Measurements from ENCODE around the gene CENPA.
"Not testable (repeated sequence)": the region's sequence is repeated elsewhere in the genome, so short reads cannot be mapped to it uniquely, and the experiment has no call there.

The CENPA gene

DNA sequence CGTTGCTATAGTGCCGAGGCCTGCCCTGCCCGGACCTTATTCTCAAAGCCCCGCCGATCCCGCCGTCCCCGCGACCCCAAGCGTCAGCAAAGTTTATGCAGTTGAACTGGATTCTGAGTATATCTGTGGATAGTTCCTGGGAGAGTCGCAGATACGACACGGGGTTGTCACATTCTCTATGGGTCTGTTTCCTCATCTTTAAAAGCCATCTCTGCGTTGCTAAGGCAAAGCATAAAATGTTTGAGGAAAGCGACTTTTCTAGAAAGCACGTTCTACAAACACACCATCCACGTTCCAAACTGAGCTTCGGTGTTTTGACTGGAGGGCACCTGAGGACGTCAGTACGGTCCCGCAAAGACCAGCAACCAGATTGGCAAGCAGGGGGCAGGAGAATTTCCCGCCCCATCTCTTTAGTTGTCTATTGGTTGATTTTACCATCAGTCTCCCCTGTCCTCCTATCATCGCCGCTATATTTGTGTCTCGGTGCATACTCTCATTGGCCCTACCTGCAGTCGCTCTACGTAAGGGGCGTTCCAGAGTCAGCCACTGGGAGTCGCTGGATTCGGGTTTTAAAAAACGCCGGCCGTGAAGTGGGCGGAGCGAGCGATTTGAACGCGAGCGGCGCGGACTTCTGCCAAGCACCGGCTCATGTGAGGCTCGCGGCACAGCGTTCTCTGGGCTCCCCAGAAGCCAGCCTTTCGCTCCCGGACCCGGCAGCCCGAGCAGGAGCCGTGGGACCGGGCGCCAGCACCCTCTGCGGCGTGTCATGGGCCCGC, at the start of gene CENPA:
Gene CENPA (plus strand): TSS at position 626 of the 776 bp plus-strand sequence. CDS start 141 bp downstream, at position 767.
- peak; percentile 100 for DNase-seq (ENCODE audit: low spot score)

DNA sequence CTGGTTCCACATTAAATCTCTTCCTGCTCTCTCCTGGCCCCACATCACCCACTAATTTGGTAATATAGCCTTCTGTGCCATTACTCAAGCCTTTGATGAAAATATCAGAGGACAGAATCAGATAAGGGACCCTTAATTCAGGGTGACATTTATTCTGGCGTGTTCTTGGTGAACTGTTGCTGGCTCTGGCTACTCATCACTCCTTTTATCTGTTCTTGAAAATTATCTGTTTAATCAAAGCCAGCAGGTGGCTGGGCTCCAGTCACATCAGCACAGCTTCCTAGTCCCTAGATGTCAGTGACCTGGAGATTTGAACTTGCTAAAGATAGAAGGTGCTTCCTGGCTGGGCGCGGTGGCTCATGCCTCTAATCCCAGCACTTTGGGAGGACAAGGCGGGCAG, 48.6 kb upstream of the CENPA start:
- DNase-seq (ENCODE audit: low spot score): no peak

DNA sequence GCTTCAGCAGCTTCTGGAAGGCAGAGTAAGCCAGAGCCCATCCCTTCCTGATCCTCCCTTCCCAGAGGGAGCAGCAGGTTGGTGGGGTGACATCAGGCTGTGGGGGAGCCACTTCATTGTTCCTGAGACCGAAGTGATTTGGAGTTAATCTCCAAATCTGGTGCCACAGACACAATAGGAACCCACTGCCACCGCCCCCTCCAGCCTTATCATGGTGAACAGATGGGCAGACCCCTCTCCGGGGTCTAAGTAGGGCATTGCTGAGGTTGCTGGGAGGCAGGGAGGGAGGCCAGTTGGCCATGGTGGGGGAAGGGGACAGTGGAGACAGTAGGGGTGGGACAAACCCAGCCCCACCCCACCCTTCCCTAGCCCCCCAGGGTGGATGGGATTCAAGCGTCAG, 47.4 kb upstream of the CENPA start:
- DNase-seq (ENCODE audit: low spot score): no peak

DNA sequence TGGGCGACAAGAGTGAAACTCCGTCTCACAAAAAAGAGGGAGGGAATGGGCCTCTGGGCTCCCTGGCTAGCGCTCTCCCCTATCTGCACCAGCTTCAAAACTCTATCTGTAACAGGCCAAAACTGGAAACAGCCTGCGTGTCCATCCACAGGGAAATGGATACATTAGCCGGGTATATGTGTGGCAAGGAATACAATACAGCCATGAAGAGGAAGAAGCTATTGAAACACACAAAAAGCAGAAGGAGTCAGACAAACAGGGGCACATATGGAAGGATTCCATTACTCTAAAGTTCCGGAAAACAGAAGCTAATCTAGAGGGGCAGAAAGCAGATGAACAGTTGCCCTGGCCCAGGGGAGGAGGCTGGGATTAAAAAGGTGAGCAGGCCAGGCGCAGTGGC, 46.3 kb upstream of the CENPA start:
- no peak for DNase-seq (ENCODE audit: low spot score)

DNA sequence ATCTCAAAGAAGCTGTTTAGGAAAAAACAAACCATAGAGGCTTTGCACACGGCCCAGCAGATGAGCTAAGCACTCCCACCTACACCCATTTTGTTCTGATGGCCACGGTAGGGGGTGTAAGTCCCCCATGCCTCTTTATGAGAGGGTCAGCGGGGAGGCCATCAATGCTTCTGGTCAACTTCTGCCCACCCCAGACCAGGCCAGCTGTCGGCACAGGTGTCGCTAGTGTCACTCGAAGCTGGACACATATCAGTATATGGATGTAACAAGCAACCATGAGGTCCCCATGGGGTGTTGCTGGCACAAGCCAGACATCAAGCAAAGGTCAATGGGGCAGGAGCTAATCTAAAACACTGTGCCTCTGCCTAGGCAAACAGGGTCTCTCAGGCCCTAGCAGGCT, 45.5 kb upstream of the CENPA start:
- no peak for DNase-seq (ENCODE audit: low spot score)

DNA sequence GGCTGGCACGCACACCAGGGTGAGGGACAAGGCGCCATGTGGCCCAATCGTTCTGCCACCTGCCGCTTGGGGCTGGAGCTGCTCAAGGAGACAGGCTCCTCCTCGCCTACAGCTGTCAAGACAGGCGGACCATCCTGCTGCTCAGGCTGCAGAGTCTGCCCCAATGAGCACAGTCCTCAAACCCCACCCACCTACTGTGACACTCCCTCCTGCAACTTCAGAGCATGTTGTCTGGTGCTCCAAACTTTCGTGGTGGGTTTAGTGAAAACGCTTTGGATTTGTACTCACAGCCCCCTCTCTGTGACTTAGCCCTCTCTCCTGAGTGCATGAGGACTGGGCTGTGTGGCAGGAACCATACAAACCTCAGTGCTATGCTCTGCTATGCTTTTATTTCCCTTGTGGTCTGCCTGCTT, 45.0 kb upstream of the CENPA start:
- DNase-seq (ENCODE audit: low spot score): no peak

DNA sequence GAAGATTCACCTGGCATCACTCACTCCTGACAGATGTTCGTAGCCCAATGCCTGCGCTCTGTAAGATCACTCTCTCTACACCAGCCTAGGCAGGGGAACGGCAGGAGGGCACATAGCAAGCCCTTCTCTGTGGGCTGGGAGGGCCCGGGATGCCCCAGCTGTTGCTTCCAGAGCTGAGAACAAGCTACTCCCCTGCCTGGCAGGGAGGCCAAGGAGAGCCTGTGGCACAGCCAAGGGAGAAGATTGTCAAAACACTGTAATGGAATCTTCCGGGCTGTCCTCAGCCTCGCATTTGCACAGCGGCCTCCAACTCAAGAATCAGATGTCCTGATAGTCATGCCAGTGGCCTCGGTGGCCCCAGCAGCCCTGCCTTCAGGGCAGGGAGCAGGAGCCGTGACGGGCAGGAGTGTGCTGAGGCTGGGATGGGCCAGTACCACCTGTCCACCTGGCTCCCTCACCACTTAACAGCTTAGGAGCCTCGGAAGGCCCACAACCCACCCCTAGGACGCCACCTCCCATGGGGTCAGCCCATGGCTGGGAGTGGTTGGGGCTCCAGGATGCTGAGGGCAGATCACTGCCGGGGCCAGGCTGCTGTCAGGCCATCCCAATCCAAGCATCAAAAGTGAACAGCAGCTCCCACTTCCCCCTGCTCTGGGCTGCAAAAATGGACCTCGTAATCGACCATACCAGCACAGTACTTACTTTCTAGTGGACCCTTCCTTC, 43.6 kb upstream of the CENPA start:
- DNase-seq (ENCODE audit: low spot score): no peak

DNA sequence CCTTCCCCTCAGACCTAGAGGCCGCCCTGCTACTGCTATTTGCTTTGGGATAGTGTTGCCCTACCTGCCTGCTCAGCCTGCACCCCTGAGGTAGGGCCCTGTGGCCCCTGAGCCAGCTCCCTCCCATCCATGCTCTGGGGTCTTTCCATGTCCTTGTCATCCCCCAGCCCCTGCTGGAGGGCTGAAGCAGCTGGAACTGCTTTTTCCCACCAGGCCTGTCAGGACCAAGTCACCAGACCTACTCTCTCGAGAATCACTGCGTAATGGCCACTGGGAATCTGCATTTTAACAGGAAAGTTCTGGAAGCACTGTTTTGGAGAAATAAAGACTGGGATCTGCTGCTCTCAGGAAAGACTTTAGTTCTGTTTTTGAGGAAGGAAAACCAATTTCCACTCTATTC, 42.0 kb upstream of the CENPA start:
- DNase-seq (ENCODE audit: low spot score): no peak

DNA sequence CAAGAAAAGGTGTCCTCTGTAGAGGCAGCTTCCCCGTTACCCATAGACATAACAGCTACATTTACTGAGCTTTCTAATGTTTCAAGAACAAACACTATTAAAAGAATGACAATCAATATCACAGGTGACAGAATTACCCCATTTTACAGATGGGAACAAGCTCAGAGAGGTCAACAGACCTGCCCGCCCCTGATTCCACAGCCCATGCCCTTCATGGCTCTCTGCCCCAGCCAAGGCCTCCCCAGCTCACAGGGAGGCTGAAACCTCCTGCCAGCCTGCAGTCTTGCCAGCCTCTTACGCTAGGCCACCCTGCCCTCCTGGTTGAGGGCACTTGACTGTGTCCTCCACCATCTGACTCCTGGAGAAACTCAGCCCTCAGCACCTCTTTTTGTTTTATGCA, 40.9 kb upstream of the CENPA start:
- DNase-seq (ENCODE audit: low spot score): no peak

DNA sequence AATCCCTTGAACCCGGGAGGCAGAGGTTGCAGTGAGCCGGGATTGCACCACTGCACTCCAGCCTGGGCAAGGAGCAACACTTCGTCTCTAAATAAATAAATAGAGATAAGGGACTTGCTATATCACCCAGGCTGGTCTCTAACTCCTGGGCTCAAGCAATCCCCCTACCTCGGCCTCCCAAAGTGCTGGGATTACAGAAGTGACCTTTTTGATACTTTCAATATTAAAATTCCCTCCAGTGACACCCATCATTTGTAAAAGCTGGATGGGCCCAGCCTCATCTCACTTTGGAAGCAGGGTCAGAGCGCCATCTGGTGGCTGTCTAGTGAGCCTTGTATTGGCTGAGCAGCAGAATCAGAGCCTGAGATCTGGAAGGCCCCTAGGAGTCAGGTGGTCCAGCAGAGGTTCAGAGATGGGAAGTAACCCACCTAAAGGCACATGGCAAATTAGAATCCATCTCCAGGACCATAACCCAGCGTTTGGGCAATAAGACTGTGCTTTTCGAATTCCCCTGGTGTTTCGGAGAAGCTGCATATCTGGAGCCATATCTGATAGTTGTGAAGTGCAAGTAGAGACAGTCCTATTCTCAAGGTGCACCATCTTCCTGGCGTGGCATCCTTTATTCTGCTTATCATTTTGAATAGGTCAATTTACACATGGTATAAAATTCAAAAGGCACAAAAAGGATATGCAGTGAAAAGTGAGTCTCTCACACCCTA, 40.1 kb upstream of the CENPA start:
- peak; percentile 76 for DNase-seq (ENCODE audit: low spot score)

DNA sequence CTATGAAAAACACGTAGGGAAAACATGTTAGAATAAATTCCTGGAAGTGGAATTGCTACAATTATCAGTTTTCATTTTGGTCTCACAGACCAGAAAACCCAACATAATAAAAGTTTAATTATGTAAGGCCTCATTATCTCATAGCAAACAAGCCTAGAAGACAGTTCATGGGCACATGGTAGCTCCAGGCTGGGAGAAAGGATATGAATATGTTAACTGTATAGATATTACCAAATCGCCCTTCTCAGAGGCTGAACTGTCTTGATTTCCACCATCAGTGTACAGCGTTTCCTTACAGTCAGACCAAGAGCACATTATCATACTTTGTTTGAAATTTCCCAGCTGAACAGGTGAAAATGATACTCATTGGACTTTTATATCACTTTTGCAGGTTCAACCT, 38.9 kb upstream of the CENPA start:
- no peak for DNase-seq (ENCODE audit: low spot score)

DNA sequence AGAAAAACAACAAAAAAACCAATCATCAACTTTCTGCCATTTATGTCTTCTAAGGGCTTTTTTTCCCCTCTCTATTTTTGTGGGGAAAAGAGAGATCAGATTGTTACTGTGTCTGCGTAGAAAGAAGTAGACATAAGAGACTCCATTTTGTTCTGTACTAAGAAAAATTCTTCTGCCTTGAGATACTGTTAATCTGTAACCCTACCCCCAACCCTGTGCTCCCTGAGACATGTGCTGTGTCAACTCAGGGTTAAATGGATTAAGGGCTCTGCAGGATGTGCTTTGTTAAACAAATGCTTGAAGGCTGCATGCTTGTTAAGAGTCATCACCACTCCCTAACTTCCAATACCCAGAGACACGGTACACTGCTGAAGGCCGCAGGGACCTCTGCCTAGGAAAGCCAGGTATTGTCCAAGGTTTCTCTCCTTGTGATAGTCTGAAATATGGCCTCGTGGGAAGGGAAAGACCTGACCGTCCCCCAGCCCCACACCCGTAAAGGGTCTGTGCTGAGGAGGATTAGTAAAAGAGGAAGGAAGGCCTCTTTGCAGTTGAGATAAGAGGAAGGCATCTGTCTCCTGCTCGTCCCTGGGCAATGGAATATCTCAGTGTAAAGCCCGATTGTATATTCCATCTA, 36.0 kb upstream of the CENPA start:
- not testable (repeated sequence) for DNase-seq (ENCODE audit: low spot score)

DNA sequence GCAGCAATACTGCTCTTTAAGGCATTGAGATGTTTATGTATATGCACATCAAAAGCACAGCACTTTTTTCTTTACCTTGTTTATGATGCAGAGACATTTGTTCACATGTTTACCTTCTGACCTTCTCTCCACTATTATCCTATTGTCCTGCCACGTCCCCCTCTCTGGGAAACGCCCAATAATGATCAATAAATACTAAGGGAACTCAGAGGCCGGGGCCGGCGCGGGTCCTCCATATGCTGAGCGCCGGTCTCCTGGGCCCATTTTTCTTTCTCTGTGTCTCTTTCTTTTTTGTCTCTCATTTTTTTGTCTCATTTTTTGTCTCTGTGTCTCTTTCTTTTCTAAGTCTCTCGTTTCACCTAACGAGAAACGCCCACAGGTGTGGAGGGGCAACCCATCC, 35.4 kb upstream of the CENPA start:
- DNase-seq (ENCODE audit: low spot score): not testable (repeated sequence)

DNA sequence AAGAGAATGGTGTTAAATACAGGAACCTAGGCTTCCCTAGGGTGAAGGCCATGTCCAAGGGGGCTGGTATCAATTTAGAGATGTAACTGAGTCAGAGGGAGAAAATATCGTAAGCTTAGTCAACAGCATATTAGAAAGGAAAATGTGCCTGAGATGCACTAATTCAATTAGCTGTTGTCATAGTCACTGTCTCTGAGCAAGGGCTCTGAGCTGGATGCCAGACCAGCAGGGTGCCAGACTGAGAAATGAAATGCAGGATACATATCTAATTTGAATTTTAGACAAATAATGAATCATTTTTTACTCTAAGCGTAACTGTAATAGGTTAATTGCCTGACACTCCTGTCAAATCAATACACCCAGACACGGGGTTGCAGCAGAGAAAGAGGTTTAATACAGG, 33.2 kb upstream of the CENPA start:
- DNase-seq (ENCODE audit: low spot score): no peak

DNA sequence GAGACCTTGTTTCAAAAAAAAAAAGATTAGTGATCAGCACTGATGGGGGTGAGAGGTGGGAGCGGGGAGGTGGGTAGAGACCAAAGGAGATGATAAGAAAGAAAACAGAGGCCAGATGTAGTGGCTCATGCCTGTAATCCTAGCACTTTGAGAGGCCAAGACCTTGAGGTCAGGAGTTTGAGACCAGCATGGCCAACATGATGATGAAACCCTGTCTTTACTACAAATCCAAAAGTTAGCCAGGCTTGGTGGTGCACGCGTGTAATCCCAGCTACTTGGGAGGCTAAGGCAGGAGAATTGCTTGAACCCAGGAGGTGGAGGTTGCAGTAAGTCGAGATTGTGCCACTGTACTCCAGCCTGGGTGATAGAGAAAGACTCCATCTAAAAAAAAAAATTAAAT, 31.3 kb upstream of the CENPA start:
- no peak for DNase-seq (ENCODE audit: low spot score)

DNA sequence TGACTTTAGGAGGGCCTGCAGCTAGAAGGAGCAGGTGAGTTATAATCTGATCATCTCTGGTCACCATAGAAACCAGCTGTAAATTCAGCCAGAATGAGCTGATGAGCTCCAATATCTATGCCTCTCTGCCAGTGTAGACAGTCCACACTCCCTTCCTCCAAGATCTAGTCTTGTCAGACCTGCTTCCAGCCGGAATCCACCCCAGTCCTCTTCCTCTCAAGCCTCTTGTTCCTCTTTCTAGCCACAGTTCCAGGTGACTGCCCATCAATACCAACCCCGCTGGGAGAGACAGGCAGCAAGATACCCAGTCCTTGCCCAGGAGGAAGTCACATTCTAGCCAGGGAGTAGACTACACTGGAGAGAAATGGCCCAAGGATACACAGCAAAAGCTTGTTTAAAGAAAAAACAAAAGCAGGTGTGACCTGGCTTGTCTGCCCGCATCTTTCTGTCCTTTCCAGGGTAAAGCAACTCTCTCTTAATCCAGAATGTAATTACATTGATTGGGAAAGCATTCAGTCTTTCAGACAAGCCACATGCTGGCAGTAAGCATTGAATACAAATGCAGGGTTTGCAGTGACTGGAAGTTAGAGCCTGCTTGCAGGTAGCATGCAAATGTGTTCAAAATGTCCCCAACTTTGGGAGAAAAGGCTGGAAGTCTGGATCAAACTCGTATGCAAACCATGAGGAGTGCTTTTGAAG, 30.7 kb upstream of the CENPA start:
- DNase-seq (ENCODE audit: low spot score): no peak

DNA sequence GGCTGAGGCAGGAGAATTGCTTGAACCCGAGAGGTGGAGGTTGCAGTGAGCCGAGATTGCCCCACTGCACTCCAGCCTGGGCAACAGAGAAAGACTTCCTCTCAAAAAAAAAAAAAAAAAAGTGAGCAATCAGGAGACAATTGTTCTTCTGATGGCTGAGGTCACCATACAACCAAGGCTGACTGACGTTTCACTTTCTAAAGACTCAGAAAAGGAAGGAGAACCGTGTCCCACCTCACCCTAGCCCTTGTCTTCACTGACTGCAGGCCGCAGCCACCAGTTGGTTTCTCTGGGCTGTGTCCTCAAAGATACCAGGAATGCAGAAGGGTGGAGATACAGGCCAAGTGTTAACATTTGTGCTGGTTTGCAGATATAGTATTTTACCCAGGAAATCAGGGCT, 29.5 kb upstream of the CENPA start:
- DNase-seq (ENCODE audit: low spot score): peak; percentile 60

DNA sequence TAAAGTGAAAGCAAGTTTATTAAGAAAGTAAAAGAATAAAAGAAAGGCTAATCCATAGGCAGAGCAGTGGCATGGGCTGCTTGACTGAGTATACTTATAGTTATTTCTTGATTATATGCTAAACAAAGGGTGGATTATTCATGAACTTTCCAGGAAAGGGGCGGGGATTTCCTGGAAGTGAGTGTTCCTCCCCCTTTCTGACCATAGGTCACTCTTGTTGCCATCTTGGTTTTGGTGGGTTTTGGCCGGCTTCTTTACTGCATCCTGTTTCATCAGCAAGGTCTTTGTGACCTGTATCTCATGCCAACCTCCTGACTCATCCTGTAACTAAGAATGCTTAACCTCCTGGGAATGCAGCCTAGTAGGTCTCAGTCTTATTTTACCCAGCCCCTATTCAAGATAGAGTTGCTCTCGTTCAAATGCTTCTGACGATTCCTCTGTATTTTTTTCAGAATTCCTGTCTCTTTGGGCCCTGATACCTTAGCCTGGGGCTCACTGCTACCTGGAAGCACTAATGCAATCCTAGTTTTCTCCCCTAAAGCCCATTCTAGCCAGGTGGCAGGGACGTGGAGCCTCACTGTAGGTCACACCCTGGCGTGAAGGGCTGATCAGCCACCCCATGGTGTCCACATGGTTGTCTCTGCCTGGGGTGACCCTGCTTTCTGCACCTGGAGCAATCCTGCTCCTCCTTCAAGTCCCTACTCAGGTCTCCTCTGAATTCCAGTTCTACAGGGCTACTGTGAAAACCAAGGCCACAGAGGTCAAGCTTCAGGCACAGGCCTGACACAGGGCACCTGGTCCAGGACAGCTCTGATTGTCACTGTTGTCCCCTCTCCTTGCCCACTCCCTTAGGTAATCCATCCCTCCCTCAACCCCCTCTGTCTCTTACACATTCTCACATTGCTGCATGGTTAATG, 27.7 kb upstream of the CENPA start:
- peak; percentile 97 for DNase-seq (ENCODE audit: low spot score)

DNA sequence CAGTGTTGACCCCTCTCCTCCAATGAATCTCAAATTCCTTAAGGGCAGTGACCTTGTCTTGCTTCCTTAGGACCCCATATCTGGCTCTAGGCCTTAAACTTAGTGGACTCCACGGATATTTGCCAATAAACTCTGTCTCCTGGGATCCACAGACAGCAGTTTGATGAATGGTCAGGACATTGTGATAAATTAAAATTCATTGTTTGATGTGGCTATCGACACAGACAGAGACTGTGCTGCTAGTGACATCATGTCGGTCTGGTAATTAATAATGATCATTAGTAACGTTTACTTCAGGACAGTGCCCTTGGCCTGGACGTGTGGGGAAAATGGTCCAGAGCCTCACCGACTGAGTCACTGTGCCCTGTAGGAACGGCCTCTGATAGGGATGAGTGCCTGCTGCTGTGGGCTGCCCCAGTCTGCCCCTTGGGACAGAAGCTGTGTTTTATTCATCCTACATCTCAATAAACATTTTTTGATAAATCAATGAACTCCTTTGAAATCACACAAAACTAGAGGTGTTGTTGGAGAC, 27.0 kb upstream of the CENPA start:
- DNase-seq (ENCODE audit: low spot score): no peak

DNA sequence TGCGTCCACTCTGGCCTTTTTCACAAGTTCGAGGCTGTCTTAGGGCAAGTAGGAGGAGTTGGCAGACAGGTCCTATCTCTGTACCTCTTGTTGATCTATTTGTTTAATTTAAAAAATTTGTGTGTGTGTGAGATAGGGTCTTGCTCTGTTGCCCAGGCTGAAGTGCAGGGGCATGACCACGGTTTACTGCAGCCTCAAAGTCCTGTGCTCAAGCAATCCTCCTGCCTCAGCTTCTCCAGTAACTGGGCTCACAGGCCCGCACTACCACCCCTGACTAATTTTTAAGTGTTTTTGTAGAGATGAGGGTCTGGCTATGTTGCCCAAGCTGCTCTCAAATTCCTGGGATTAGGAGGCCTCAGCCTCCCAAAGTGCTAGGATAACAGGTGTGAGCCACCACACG, 26.0 kb upstream of the CENPA start:
- DNase-seq (ENCODE audit: low spot score): no peak

DNA sequence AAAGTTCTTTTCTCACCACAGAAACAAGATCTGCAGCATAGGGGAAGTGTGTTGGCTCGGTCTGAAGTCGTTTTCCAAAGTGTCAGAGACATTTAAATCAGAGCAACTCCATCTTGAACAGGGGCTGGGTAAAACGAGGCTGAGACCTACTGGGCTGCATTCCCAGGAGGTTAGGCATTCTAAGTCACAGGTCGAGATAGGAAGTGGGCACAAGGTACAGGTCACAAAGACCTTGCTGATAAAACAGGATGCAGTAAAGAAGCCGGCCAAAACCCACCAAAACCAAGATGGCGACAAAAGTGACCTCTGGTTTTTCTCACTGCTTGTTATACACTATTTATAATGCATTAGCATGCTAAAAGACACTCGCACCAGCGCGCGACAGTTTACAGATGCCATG, 24.9 kb upstream of the CENPA start:
- DNase-seq (ENCODE audit: low spot score): not testable (repeated sequence)

Measured in kidney capillary endothelial cell (primary cell).